Stimulated activated CD4-positive, alpha-beta T cell treated with anti-CD3 and anti-CD28 coated beads, TNF-alpha, amount 100 ng/mL, for 48 hours (primary cell): Measurements from ENCODE around the gene GPR89B.
"Not testable (repeated sequence)": the region's sequence is repeated elsewhere in the genome, so short reads cannot be mapped to it uniquely, and the experiment has no call there.

Experiments used
- DNase-seq, 3 donors: peaks; one replicate each; pipeline ENCODE4 v3.0.0-alpha.2; 2020; ENCODE audit warnings: low read depth in 3 of 3

The GPR89B gene

DNA sequence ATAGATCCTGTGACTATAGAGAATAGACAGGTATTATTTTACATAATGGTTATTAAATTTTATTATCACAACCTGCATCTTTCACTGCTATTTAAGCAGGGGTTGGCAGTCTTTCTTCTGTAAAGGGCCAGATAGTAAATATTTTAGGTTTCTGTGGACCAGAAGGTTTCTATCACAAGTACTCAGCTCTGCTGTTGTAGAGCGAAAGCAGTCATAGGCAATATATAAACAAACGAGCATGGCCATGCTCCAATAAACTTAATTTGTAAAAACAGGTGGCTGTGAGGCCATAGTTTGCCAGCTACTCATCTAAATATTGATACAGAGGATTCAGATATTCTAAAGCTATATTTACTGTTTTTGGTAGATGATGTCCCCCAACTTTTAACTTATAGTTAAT, 12.2 kb downstream of the GPR89B start:
- not testable (repeated sequence) for DNase-seq

DNA sequence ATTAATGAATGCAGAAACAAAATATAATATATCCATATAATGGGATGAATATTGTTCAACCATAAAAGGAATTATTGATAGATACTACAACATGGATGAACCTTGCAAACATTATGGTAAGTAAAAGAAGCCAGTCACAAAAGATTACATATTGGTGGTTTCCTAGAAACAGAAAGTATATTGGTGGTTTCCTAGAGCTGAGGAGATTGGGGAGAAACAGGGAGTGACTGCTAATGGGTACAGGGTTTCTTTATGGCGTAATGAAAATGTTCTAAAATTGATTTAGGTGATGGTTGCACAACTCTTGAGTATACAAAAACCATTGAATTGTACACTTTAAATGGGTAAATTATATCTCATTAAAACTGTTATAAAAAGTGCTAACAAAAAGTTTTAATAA, 14.3 kb downstream of the GPR89B start:
- not testable (repeated sequence) for DNase-seq

DNA sequence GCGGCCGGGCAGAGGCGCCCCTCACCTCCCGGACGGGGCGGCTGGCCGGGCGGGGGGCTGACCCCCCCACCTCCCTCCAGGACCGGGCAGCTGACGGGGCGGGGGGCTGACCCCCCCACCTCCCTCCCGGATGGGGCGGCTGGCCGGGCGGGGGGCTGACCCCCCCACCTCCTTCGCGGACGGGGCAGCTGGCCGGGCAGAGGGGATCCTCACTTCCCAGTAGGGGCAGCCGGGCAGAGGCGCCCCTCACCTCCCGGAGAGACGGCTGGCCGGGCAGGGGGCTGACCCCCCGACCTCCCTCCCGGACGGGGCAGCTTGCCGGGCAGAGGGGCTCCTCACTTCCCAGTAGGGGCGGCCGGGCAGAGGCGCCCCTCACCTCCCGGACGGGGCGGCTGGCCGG, 21.3 kb downstream of the GPR89B start:
- not testable (repeated sequence) for DNase-seq

DNA sequence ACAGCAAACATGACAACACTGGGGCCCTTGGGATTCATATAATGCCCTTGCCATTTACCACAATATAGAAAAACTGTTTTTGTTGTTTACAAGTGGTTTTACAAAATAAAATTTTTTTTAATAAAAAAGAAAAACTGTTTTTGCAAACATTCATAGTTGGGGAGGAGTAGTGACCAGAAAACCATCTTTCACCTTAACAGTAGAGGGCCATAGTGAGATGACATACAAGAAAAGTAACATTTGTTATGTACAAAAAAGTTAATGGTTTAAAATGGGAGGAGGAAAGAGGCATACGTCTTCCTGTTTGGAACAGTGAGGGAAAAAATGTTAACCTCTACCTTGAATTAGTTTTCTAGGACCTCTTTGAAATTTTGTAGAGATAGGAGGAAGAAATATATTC, 30.7 kb downstream of the GPR89B start:
- not testable (repeated sequence) for DNase-seq

DNA sequence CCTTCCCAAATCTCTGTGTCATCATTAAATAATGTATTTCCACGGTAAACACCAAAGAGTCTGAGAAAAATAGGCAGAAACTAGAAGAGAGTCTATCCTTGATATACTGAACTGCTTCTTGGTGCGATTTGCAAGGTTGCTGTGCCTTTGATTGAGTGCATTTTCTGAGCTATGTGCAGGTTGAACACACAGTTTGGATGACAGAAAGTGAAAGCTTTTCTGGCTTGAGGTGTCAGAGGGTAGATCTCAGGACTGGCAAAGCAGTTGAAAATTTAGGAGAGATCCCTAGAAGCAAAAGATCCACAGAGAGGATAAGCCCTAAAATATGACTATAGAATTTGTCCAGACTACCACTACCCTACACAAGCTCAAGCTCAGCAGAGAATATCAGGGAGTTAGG, 31.5 kb downstream of the GPR89B start:
- not testable (repeated sequence) for DNase-seq

DNA sequence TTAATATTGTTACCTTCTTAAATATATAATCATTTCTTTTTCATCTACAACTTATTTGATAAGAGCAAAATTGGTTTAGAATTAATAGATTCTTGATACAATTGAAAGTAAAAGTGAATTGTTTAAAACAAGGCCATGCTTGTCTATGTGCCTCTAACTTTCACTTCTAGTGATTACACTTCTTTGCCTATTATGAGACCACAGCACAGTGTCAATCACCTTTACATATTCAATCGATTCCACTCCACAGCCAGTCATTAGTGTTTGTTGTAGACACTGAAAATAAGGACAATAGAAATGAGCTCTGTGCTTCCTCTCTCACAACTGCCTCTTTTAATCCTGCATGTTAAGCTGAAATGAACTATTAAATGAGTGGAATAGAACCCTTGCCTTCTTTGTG, 36.4 kb downstream of the GPR89B start:
- not testable (repeated sequence) for DNase-seq

DNA sequence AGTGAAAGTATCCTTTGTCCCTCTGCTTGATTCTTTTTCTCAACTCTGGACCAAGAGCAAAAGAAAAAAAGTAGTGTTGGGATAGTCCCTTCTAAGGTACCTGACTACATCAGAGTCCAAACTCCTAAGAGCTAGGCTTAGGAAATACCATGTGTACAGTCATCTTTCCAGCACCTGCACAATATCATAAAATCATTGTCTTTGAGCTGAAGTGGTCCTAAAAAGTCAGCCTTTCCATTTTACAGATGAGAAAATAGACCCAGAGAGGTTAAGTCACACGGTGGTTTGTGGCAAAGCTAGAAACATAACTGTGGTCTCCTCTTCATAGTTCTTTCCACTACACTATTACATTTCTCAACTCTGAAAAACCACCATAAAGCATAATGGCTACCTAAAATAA, 38.4 kb downstream of the GPR89B start:
- DNase-seq = not testable (repeated sequence)

DNA sequence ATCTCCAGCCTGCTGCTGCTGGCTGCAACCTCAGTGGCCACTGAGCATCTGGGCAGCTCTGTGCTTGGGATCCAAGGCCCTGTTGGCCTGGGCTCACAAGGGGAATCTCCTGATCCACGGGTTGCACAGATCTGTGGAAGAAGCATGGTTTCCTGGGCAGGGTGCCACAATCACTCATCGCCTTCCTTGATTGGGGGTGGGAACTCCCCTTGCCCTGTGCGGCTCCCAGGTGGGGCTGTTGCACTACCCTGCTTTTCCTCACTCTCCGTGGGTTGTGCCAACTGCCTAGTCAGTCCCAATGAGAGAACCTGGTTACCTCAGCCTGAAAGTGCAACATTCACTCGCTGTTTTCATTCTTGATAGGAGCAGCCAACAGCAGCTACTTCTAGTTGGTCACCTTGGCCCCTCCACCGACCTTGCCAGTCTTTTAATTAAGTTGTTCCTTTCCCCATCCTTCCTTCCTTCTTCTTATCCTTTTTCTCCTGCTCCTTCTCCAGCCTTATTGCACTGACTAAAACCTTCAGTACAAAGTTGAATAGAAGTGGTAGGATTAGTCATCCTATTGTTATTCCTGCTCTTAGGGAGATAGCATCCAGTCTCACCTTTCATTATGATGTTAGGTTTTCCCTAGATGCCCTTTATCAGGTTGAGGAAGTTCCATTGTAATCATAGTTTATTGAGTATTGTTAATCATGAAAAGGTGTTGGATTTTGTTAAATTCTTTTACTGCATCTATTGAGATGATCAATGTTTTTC, 50.9 kb downstream of the GPR89B start:
- not testable (repeated sequence) for DNase-seq

DNA sequence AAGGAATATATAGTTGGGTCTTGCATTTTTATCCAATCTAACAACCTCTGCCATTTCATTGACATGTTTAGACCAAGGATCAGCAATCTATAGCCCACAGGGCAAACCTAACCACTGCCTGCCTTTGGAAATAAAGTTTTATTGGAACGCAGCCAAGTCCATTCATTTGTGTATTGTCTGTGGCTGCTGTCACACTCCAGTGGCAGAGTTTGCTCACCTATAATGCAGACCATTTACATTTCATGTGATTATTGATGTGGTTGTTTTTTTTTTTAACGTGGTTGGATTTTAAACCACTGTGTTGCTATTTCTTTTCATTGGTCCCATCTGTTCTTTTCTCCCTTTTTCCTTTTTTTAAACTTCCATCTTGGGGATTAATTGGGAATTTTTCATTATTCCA, 57.2 kb downstream of the GPR89B start:
- not testable (repeated sequence) for DNase-seq

DNA sequence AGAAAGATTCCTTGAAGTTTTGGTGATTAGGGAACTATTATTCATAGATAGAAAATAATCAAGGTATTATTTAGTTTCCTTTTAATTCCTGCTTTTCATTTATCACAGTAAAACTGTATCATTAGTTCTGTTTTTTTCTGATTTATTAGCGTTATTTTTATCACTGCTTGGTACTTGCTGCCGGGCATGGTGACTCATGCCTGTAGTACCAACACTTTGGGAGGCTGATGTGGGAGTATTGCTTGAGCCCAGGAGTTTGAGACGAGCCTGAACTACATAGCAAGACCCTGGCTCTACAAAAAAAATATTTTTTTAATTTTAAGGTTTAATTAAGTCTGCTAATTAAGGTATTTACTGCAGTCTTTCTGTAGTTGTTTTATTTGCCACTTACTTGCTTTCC, 59.7 kb downstream of the GPR89B start:
- not testable (repeated sequence) for DNase-seq

DNA sequence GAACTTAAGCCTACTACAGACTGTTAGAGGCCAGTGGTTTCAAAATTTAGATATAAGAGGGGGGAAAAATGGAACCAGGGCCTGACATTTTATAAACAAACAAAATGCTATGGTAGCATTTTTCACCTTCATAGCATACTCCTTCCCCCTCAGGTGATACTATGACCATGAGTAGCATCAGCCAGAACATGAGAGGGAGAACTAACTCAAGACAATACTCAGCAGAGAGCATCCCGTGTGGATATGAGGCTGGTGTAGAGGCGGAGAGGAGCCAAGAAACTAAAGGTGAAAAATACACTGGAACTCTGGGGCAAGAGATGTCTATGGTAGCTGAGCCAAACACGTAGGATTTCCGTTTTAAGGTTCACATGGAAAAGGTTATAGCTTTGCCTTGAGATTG, 64.7 kb downstream of the GPR89B start:
- DNase-seq = not testable (repeated sequence)

DNA sequence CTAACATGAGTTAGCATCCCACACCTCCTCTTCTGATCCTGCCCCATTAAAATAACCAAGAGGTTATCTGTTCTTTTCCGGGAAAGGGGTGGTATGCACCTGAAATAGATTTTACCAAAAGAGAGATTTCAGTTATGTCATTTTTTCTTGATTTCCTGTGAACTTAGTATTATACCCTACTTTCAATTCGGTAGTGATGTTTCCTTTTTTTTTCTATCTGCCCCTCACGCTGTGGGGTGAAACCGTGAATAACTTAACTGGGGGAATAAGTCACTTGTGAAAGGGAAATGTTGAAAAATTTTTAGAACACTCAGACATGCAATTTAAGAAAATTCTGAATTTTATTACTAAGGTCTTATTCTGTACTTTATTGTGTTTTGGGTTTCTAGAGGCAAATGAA, 65.2 kb downstream of the GPR89B start:
- not testable (repeated sequence) for DNase-seq

DNA sequence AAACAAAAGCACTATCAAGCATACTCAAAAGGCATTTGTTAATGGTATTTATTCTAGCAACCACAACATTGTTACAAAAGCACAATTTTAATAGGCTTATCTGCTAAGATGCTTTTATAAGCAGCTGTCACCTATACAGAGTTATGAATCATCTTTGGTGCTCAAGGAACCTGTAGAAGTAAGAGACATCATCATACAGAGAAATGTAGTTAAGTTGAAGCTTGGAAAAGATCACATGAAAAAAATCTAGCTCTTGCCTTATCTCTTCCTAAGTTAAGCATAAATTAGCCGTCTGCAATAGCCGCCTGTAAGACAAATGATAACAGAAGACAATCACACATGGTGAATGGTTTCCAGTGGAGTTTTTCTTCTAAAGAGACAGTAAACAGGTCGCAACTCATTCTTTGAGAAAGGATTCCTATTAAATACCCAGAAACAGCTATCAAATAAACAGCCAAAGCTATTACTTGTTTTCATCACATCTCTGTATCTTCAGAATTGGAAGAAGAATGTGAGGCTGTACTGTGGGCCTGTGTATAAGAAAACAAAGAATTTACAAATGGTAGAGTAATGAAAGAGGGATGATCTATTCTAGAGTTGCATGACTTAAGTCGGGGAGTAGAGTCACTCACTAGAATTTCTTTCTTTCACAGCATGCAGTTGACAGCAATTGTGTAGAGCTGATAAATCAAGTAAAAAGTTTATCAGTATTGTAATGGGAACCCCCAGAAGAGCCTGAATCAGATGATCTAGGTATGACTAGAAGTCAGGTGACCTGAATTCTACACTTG, 65.8 kb downstream of the GPR89B start:
- not testable (repeated sequence) for DNase-seq

DNA sequence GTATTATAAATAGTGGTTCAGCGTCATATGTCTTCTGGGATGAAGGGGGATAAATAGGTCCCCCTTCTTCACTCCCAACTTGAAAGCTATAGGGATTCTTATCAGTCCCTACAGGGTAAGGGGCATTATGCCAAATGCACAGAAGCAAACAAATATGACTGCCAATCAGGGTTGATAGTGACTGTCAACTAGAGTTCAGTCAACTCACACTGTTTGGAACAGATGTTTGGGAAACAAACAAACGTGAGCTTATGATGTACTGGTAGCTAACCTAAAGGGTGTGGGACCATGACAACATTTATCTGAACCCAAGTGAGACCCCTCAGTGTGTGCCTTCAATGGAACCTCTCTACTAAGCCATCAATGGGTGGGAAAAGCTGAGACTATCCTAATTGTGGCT, 67.9 kb downstream of the GPR89B start:
- DNase-seq = not testable (repeated sequence)

DNA sequence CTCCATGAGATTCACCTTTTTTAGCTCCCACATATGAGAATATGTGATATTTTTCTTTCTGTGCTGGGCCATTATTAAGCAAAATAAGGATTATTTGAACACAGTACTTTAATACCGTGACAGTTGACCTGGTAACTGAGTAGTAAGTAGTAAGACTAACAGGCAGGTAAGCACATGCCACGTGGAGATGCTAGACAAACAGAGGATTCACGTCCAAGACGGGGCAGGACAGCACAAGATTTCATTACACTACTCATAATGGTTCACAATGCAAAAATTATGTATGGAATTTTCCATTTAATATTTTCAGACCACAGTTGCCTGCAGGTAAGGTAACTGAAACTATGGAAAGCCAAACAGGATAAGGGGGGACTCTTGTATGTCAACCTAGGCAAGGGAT, 79.5 kb downstream of the GPR89B start:
- not testable (repeated sequence) for DNase-seq

DNA sequence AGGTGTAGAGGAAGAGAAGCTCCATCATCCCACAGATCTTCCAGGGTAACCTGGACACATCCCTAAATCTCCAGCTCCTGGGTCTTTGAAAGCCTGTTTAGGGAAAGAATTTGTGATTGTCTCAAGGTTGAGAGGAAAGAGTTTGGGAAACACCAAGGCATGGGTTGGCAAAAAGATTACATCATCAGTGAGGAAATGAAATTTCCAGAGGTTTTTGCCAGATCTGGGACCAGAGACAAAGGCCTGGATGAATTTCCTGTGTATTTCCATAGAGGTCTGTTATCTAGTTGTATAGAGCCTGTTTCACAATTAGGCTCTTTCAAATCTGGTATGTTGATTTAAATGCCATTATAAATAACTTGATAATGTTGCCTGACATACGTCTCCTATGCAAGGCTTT, 82.3 kb downstream of the GPR89B start:
- DNase-seq = no peak

DNA sequence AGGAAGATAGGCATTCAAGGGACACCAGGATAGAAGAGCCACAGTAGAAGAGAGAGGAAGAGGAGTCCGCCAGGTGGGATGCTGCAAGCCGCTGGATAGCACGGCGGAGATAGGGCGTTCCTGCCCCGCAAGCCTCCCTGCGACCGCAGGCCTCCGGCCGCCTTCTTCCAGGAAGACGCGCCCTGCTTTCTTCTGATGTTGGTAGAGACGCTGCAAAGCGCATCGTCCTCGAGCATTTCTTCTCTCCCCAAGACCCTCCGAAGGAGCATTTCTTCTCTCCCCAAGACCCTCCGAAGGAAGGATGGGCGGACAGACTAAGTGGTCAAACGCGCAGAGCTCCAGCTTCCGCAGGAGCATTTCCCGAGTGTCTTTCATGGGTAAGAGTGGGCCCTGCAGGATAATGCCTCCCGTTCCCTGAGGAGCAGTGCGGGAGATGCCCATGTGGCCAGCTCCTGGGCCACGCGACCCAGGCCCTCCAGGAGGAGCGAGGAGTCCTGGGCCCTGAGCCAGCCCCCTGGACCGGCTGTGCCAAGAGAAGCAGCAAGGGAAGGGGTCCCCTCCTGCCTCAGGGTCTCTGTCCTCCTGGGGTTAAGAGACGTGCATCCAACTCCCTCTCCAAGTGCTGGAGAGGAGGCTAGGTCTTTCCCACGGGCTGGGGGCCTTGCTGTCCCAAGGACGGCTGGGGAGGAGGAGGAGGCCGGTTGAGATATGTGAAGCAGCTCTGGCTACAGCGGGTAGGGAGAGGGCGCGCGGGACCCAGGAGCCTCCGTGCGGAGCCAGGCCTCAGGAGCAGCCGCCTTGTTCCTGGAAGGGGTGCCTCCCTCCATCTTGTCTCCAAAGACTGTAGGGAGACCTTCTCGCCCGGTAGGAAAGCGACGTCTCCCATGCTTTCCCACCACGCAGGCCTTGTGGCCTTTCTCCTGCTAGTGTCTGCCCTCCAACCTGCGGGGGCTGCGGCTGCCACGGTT, 85.2 kb downstream of the GPR89B start:
- DNase-seq = not testable (repeated sequence)

DNA sequence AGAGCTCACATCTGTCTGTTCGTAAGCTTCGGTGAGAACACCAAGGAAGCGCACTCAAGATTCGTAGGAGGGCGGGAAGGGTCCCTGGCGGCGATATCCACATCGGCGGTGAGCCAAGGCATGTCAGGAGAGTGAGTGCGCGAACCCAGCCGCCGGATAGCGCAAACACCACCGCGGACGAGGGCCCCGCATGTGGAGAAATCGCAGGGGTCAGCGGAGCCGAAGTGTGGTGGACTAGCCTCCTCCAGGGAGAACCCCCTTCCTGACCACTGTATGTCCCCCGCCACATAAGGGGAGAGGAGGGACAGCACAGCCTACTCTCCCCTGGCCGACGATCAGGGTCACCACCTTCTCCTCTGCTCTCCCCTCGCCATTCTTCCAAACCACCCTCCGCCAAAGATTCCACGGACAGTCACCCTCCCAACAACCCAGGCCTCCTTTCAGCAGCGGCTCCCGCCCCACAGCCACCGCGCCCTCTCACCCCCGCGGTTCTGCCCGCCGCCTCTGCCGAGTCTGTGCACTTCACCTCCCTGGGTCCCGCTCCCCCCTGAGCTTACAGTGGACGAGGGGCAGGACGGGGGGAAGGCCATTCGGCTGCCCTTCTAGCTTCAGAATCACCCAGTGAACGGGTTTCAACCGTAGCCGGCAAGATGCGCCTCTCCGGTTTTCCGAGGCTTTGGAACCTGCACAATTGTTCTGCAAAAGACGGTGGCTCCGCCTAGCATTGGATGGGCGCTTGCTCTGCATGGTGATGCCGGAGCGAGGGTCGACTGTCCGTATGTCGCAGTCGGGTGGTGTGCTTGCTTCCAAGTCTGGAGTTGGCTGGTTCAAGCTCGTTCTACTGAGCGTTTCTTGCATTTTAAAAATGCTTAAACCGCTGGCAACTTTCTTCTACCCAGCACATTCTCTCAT, 86.3 kb downstream of the GPR89B start:
- not testable (repeated sequence) for DNase-seq

DNA sequence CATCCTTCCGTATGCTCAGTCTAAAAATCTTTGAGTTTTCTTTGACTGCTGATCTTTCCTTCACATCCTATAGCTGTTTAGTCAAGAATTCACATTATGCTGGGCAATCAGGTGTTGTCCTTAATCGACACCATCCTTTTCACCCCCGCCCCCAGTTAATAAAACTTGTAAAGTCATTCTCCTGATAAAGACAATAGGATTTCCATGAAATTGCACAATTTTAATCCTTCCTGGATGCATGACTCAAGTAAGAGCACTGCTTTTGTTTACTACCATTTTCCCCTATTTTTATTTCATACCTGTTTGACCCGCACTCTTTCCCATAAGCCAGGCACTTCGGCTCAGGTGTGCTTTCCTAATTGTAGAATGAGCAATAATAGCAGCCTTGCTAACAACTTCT, 96.7 kb downstream of the GPR89B start:
- not testable (repeated sequence) for DNase-seq

DNA sequence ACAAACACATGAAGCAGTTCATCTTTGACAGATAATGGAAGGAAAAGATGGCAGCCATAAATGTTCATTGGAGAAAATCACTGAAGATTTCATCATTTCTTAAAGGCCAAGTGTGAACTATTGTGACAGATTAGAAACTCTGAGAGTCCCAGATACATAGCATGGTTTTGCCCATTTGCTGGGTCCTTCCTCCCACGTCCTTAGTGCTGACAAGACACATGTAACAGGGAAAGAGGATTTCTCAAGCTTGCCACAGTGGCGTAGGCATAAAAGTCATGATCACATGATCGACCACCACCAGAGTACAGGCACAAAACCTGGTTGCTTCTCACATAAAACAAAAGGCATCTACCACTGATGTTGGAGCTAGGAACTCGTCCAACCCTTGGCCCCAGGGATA, 98.8 kb downstream of the GPR89B start:
- not testable (repeated sequence) for DNase-seq

DNA sequence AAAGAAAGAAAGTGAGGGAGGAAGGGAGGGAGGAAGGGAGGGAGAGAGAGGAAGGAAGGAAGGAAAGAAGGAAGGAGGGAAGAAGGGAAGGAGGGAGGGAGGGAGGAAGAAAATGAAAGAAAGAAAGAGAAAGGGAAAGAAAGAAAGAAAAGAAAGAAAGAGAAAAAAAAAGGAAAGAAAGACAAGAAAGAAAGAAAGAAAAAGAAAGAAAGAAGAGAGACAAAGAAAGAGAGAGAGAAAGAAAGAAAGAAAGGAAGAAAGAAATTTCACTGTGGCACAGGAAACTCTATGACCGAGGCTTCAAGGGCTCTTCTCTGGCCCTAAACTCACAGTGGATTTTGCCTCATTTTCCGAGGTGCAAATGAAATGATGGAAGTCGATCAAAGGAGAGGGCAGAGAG, 104.0 kb downstream of the GPR89B start:
- not testable (repeated sequence) for DNase-seq
